PC-3 (cell line): ENCODE data around the gene NR5A2. TPM values are rescaled to one million over a fixed set of nuclear protein-coding genes. Genes with fewer than 3 reads are reported as not detected.

Source experiments
- ATAC-seq: fragments of 200-7000 bp; cut with Tn5 transposase; 2 replicates; pipeline ENCODE4 v1.9.1; 2020; ENCODE audit warnings: mild to moderate bottlenecking, moderate library complexity
- BruUV-seq: library from RNA; stranded (reverse); fragments of 400-500 nt; replicated peaks from 2 replicates; lab custom pipeline; 2021; lab: Mats Ljungman, UMichigan
- CTCF ChIA-PET: fragments of 300-600 bp; sonication (Branson Sonifier 250); formaldehyde crosslinking; loops from one replicate; lab custom pipeline; 2022; ENCODE audit warnings: antibody characterized with exemption; lab: Charles Lee
- POLR2A ChIA-PET: fragments of 300-600 bp; sonication (Branson Sonifier 250); formaldehyde crosslinking; loops from one replicate; lab custom pipeline; 2022; ENCODE audit warnings: antibody characterized with exemption; ENCODE audit not compliant: unreplicated experiment; lab: Charles Lee
- DNase-seq: peaks from one replicate; pipeline ENCODE4 v3.0.0-alpha.2; 2015
- H2AFZ ChIP-seq: fragments of 300-600 bp; sonication (generic); 2 replicates; pipeline ENCODE4 v1.6.0; 2016; ENCODE audit warnings: antibody characterized with exemption, low read length
- H3F3A ChIP-seq: fragments of 300-600 bp; sonication (generic); one replicate; pipeline ENCODE4 v1.6.0; 2017; ENCODE audit warnings: antibody characterized with exemption, low read length, control low read depth, mild to moderate bottlenecking; ENCODE audit not compliant: unreplicated experiment
- H3K27ac ChIP-seq: fragments of 300-600 bp; sonication (generic); 2 replicates; pipeline ENCODE4 v1.5.1; 2016; ENCODE audit warnings: mild to moderate bottlenecking, low read length
- H3K27me3 ChIP-seq: fragments of 300-600 bp; sonication (generic); 2 replicates; pipeline ENCODE4 v1.6.1; 2016; ENCODE audit warnings: low read length, mixed read lengths
- H3K36me3 ChIP-seq: fragments of 300-600 bp; sonication (generic); 2 replicates; pipeline ENCODE4 v1.6.1; 2016; ENCODE audit warnings: low read depth, mixed run types, low read length, mixed read lengths
- H3K4me1 ChIP-seq: fragments of 300-600 bp; sonication (generic); 2 replicates; pipeline ENCODE4 v1.5.1; 2016; ENCODE audit warnings: low read length; ENCODE audit not compliant: insufficient read depth
- H3K4me2 ChIP-seq: fragments of 300-600 bp; sonication (generic); 2 replicates; pipeline ENCODE4 v1.6.0; 2016; ENCODE audit warnings: low read length
- H3K4me3 ChIP-seq: fragments of 300-600 bp; sonication (generic); 2 replicates; pipeline ENCODE4 v1.5.1; 2016; ENCODE audit warnings: mild to moderate bottlenecking, low read length, mixed read lengths
- H3K79me2 ChIP-seq: fragments of 300-600 bp; sonication (generic); 2 replicates; pipeline ENCODE4 v1.6.1; 2017; ENCODE audit warnings: low read length, mixed read lengths
- H3K9ac ChIP-seq: fragments of 300-600 bp; sonication (generic); 2 replicates; pipeline ENCODE4 v1.6.0; 2016; ENCODE audit warnings: mild to moderate bottlenecking, low read length
- H3K9me2 ChIP-seq: fragments of 300-600 bp; sonication (generic); replicated peaks from 2 replicates; pipeline ENCODE4 v1.6.1; 2016; ENCODE audit warnings: mixed run types, low read length, mixed read lengths
- H3K9me3 ChIP-seq: fragments of 300-600 bp; sonication (generic); 2 replicates; pipeline ENCODE4 v1.6.1; 2016; ENCODE audit warnings: low read length, mixed read lengths
- H4K20me1 ChIP-seq: fragments of 300-600 bp; sonication (generic); 2 replicates; pipeline ENCODE4 v1.6.1; 2016; ENCODE audit warnings: low read length, mixed read lengths
- EZH2 ChIP-seq: fragments of 300-600 bp; sonication (generic); IDR thresholded peaks from one replicate; pipeline ENCODE4 v1.6.1; 2017; ENCODE audit warnings: antibody characterized with exemption, mild to moderate bottlenecking, low read length; ENCODE audit not compliant: unreplicated experiment
- EZH2phosphoT487 ChIP-seq: fragments of 300-600 bp; sonication (generic); IDR thresholded peaks from 2 replicates; pipeline ENCODE4 v1.6.1; 2018; ENCODE audit warnings: mild to moderate bottlenecking, antibody characterized with exemption, low read length, borderline replicate concordance
- intact Hi-C: fragments of 100-400 bp; cut with micrococcal nuclease; formaldehyde crosslinking; loops from 2 replicates; pipeline ENCODE4 v1.9.0; 2023
- total RNA-seq: library from RNA; depleted of rRNA; stranded (reverse); fragments of >200 nt; gene quantifications from 2 replicates; pipeline ENCODE4 v1.2.3, GENCODE V29; 2014
- TF ChIP-seq, protein P1 (sequence below): fragments of 300-600 bp; sonication (generic); conservative IDR thresholded peaks from 2 replicates; pipeline ENCODE4 v1.5.1; 2017; ENCODE audit warnings: antibody characterized with exemption, low read depth, mild to moderate bottlenecking, low read length

Gene NR5A2
- total RNA-seq, 1 experiment from 2014 or later, result 0.36 TPM

DNA sequence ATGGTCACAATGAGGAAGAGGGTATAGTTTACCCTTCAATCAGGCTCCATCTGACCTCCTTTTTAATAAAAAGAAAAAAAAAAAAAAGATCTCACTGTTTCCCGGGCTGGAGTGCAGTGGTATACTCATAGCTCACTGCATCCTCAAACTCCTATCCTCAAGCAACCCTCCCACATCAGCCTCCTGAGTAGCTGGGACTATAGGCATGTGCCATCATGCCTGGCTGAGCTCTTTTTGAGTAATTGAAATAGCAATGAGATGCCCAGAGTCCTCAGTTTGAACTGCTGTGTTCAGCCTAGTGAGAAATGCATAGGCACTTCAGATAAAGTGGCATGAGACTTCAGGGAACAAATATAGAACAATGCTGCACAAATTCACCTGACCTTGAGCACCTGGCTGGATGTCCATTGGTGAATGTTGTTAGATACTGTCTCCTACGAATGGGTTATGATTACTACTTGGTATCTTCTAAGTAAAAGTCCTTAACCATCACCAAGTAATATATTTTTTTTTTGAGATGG, 67.6 kb downstream of the NR5A2 start:
- no TSS peak for BruUV-seq
- Histone ChIP-seq H3K4me3 (no peak overlapping the region), H3K36me3 (no peaks in the 10 kb centered on the region), H3K4me2 (no peak overlapping the region), H4K20me1 (no peaks in the 10 kb centered on the region), H3K27ac (no peak overlapping the region), H3K27me3 (no peaks in the 10 kb centered on the region), H3K9ac (no peak overlapping the region), H3K9me2 (no peaks in the 10 kb centered on the region), H3K79me2 (no peaks in the 10 kb centered on the region), H3K4me1 (peaks cover 27% of the 10 kb centered on the region), H3K9me3 (no peaks in the 10 kb centered on the region), H2AFZ (no peak overlapping the region), H3F3A (no peaks in the 10 kb centered on the region)
- CTCF ChIA-PET, result no interaction called here
- ATAC-seq (no peak), DNase-seq (no peak)
- TF ChIP-seq, protein P1, sequence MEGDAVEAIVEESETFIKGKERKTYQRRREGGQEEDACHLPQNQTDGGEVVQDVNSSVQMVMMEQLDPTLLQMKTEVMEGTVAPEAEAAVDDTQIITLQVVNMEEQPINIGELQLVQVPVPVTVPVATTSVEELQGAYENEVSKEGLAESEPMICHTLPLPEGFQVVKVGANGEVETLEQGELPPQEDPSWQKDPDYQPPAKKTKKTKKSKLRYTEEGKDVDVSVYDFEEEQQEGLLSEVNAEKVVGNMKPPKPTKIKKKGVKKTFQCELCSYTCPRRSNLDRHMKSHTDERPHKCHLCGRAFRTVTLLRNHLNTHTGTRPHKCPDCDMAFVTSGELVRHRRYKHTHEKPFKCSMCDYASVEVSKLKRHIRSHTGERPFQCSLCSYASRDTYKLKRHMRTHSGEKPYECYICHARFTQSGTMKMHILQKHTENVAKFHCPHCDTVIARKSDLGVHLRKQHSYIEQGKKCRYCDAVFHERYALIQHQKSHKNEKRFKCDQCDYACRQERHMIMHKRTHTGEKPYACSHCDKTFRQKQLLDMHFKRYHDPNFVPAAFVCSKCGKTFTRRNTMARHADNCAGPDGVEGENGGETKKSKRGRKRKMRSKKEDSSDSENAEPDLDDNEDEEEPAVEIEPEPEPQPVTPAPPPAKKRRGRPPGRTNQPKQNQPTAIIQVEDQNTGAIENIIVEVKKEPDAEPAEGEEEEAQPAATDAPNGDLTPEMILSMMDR, result no peak
- TF ChIP-seq EZH2phosphoT487, result no peak
- no peak for TF ChIP-seq EZH2
- POLR2A ChIA-PET, result interaction anchor here (0.6 kb wide), 1 partner anchor 44 kb away, joined by 6 read pairs; no protein-coding TSS in a partner anchor
- intact Hi-C loops, result loop anchor here (5.0 kb wide), 1 partner anchor 87 kb away; no protein-coding TSS in a partner anchor

DNA sequence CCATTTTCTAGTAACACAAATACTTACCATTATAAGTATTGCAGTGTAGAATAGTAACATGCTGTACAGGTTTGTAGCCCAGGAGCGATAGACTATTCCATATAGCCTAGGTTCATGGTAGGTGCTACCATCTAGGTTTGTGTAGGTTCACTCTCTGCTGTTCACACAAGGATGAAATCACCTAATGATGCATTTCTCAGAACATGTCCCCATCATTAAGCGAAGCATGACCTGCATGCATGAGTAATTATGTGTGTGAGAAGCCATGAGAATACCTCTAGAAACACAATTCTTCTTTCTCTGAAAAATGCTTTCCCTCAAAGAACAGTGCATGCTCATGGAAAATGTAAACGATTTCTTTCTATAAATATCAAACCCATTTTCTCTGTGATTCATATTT, 69.3 kb downstream of the NR5A2 start:
- Histone ChIP-seq H3K79me2 (no peaks in the 10 kb centered on the region), H3K9ac (no peak overlapping the region), H3K4me3 (no peak overlapping the region), H3K9me3 (no peaks in the 10 kb centered on the region), H3F3A (no peaks in the 10 kb centered on the region), H4K20me1 (no peaks in the 10 kb centered on the region), H3K36me3 (no peaks in the 10 kb centered on the region), H3K27ac (no peak overlapping the region), H3K4me1 (peaks cover 16% of the 10 kb centered on the region), H3K4me2 (no peak overlapping the region), H3K9me2 (no peaks in the 10 kb centered on the region), H3K27me3 (no peaks in the 10 kb centered on the region), H2AFZ (no peak overlapping the region)
- TF ChIP-seq, protein P1, result no peak
- TF ChIP-seq EZH2, result no peak
- TF ChIP-seq EZH2phosphoT487, result no peak
- no TSS peak for BruUV-seq
- ATAC-seq (peak; percentile 45), DNase-seq (no peak)
- CTCF ChIA-PET, result no interaction called here
- intact Hi-C loops, result loop anchor here (5.0 kb wide), 1 partner anchor 86 kb away; no protein-coding TSS in a partner anchor
- POLR2A ChIA-PET, result no interaction called here

DNA sequence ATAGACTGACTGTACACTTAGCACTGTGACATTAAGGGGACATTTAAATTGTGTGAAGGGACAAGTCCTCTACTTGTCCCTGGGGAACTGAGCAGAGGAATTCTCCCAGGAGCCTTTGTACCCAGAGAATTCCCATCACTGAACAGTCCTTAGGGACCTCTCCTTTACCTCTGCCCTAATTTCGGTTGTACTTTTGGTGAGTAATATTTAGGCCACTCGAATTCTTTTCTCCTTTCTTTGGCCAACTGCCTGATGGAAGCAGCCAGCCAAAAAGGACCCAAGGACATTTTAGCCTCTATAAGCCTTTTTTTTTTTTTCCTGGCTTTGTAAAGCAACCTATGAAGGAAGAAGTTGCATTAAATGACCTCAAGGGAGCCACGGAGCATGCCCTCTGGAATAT, 71.5 kb downstream of the NR5A2 start:
- intact Hi-C loops, result loop anchor here (5.0 kb wide), 1 partner anchor 83 kb away; no protein-coding TSS in a partner anchor
- Histone ChIP-seq H3K79me2 (no peaks in the 10 kb centered on the region), H3K4me1 (peaks cover 16% of the 10 kb centered on the region), H3K36me3 (no peaks in the 10 kb centered on the region), H3K9ac (no peak overlapping the region), H3K4me2 (peak overlapping the region; percentile 15), H3K27me3 (no peaks in the 10 kb centered on the region), H3K4me3 (no peak overlapping the region), H3K9me3 (no peaks in the 10 kb centered on the region), H3F3A (no peaks in the 10 kb centered on the region), H3K9me2 (no peaks in the 10 kb centered on the region), H3K27ac (no peak overlapping the region), H2AFZ (peak overlapping the region; percentile 1; the same call in 1 of the 2 replicates), H4K20me1 (no peaks in the 10 kb centered on the region)
- DNase-seq (peak; percentile 85), ATAC-seq (peak; percentile 75)
- BruUV-seq, result no TSS peak
- CTCF ChIA-PET, result interaction anchor here (0.7 kb wide), 1 partner anchor 155 kb away, joined by 4 read pairs; no protein-coding TSS in a partner anchor
- TF ChIP-seq EZH2phosphoT487 (no peak), EZH2 (no peak)
- TF ChIP-seq, protein P1, result no peak
- POLR2A ChIA-PET, result no interaction called here
